D721Med (cell line): ENCODE data around the gene ASB18.

Experiments used
- DNase-seq: peaks from one replicate; pipeline ENCODE4 v3.0.0; 2011; ENCODE audit warnings: low spot score; ENCODE audit not compliant: insufficient read length
- FAIRE-seq: peaks from 2 replicates; lab custom pipeline; 2011; peaks lifted over from hg19 to GRCh38; lab: Jason Lieb, UNC
- CTCF ChIP-seq: IDR thresholded peaks from 2 replicates; pipeline ENCODE4 v1.5.1; 2012; ENCODE audit warnings: mild to moderate bottlenecking, control low read depth; ENCODE audit not compliant: insufficient read depth; ENCODE audit errors: missing control alignments

The ASB18 gene

GRCh38 chr2:236254001-236254400, 10.2 kb downstream of the ASB18 start:
- FAIRE-seq (no peak), DNase-seq (no peak)
- no peak for TF ChIP-seq CTCF

- no peak for DNase-seq
- no peak for TF ChIP-seq CTCF
- no peak for FAIRE-seq
Measured at GRCh38 chr2:236252602-236253001, 11.6 kb downstream of the ASB18 start.

GRCh38 chr2:236250909-236251579, 13.2 kb downstream of the ASB18 start:
- FAIRE-seq (no peak), DNase-seq (no peak)
- no peak for TF ChIP-seq CTCF

GRCh38 chr2:236250286-236250685, 13.9 kb downstream of the ASB18 start:
- DNase-seq (no peak), FAIRE-seq (no peak)
- no peak for TF ChIP-seq CTCF

- DNase-seq: no peak
- TF ChIP-seq CTCF: no peak
- FAIRE-seq: no peak
Measured at GRCh38 chr2:236249066-236249465, 15.1 kb downstream of the ASB18 start.

GRCh38 chr2:236246711-236247246, 17.4 kb downstream of the ASB18 start:
- FAIRE-seq: no peak
- DNase-seq: no peak
- no peak for TF ChIP-seq CTCF

- FAIRE-seq: no peak
Measured at GRCh38 chr2:236244256-236244655, 19.9 kb downstream of the ASB18 start.

More at GRCh38 chr2:236244256-236244655, 19.9 kb downstream of the ASB18 start:
- TF ChIP-seq CTCF: no peak
- no peak for DNase-seq
